Ascending aorta (tissue), 2 donors: ENCODE results near the gene SNU13. TPM values are rescaled to one million over a fixed set of nuclear protein-coding genes. Genes with fewer than 3 reads are reported as not detected.
"Not testable (repeated sequence)": the region's sequence is repeated elsewhere in the genome, so short reads cannot be mapped to it uniquely, and the experiment has no call there.

Experiments
- DNase-seq, 2 donors: peaks; one replicate each; pipeline ENCODE4 v3.0.0-alpha.2; 2019; ENCODE audit warnings: low spot score in 2 of 2
- H3K27ac ChIP-seq, 2 donors: fragments of 200-600 bp; sonication (generic); one replicate each; pipeline ENCODE4 v1.5.1; 2016 to 2017; ENCODE audit warnings: mild to moderate bottlenecking in 1 of 2
- H3K27me3 ChIP-seq: fragments of 200-600 bp; sonication (generic); one replicate; pipeline ENCODE4 v1.5.1; 2017
- H3K36me3 ChIP-seq, 2 donors: fragments of 200-600 bp; sonication (generic); one replicate each; pipeline ENCODE4 v1.5.1; 2016
- H3K4me1 ChIP-seq, 2 donors: fragments of 200-600 bp; sonication (generic); one replicate each; pipeline ENCODE4 v1.5.1; 2016 to 2017; ENCODE audit warnings: mild to moderate bottlenecking in 1 of 2
- H3K4me3 ChIP-seq, 2 donors: fragments of 200-600 bp; sonication (generic); one replicate each; pipeline ENCODE4 v1.5.1; 2016 to 2017; ENCODE audit warnings: mild to moderate bottlenecking in 1 of 2
- H3K9me3 ChIP-seq, 2 donors: fragments of 200-600 bp; sonication (generic); one replicate each; pipeline ENCODE4 v1.5.1; 2016
- intact Hi-C: fragments of 100-400 bp; cut with DNase I; formaldehyde crosslinking; loops from one replicate; pipeline ENCODE4 v1.15.1; 2023
- total RNA-seq: library from RNA; depleted of rRNA; stranded (reverse); fragments of >200 nt; gene quantifications from one replicate; pipeline ENCODE4 v1.1.0, GENCODE V29; 2016
- TF ChIP-seq, protein P1 (sequence below), 3 experiments: fragments of 200-600 bp in 2 of 3; fragments of 450-650 bp in 1 of 3; sonication (generic) in 2 of 3; IDR thresholded peaks; one replicate each; pipeline ENCODE4 v1.5.1; 2016 to 2019; ENCODE audit warnings: antibody characterized with exemption in 3 of 3, mild to moderate bottlenecking in 1 of 3, moderate library complexity in 1 of 3

Gene SNU13
- total RNA-seq, 1 donor from 2014 or later, result 111 TPM

DNA sequence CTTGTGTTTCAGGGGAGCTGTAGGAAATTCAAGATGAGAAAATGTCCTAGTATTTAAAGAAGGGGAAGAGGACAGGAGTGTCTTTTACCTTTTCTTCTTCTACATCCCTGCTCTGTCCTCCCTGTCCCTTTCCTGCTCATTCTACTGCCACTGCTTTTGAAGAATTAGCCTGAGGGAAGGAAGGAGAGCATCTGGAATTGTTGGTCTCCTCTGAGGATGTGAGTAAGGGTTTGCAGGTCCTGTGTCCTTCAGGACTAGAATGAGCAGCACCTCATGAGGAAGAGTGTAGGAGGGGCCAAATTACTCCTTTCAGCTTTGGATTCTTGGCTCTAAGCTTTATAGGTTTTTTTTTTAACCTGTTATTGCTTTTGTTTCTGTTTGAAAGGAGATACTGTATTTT, 24.2 kb downstream of the SNU13 start:
- Histone ChIP-seq H3K4me3 (no peak overlapping the region), H3K4me1 (peaks cover 0 to 4% of the 10 kb centered on the region in 2 donors), H3K9me3 (no peaks in the 10 kb centered on the region), H3K27ac (no peak overlapping the region), H3K36me3 (peaks cover 40 to 52% of the 10 kb centered on the region in 2 donors), H3K27me3 (no peaks in the 10 kb centered on the region)
- no peak for DNase-seq
- TF ChIP-seq, protein P1, sequence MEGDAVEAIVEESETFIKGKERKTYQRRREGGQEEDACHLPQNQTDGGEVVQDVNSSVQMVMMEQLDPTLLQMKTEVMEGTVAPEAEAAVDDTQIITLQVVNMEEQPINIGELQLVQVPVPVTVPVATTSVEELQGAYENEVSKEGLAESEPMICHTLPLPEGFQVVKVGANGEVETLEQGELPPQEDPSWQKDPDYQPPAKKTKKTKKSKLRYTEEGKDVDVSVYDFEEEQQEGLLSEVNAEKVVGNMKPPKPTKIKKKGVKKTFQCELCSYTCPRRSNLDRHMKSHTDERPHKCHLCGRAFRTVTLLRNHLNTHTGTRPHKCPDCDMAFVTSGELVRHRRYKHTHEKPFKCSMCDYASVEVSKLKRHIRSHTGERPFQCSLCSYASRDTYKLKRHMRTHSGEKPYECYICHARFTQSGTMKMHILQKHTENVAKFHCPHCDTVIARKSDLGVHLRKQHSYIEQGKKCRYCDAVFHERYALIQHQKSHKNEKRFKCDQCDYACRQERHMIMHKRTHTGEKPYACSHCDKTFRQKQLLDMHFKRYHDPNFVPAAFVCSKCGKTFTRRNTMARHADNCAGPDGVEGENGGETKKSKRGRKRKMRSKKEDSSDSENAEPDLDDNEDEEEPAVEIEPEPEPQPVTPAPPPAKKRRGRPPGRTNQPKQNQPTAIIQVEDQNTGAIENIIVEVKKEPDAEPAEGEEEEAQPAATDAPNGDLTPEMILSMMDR (IDR thresholded peaks at IDR 0.05), result no peak
- intact Hi-C loops, result no loop called here

DNA sequence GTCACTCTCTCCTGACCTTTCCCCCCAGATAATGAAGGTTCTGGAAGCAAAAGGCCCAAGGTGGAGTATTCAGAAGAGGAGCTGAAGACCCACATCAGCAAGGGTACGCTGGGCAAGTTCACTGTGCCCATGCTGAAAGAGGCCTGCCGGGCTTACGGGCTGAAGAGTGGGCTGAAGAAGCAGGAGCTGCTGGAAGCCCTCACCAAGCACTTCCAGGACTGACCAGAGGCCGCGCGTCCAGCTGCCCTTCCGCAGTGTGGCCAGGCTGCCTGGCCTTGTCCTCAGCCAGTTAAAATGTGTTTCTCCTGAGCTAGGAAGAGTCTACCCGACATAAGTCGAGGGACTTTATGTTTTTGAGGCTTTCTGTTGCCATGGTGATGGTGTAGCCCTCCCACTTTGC, 25.1 kb downstream of the SNU13 start:
- H3K27ac ChIP-seq, H3K4me1 ChIP-seq, H3K9me3 ChIP-seq, H3K27me3 ChIP-seq, DNase-seq, H3K4me3 ChIP-seq, intact Hi-C loops: not testable (repeated sequence)
- peaks cover 49 to 61% of the 10 kb centered on the region in 2 donors for H3K36me3 ChIP-seq

DNA sequence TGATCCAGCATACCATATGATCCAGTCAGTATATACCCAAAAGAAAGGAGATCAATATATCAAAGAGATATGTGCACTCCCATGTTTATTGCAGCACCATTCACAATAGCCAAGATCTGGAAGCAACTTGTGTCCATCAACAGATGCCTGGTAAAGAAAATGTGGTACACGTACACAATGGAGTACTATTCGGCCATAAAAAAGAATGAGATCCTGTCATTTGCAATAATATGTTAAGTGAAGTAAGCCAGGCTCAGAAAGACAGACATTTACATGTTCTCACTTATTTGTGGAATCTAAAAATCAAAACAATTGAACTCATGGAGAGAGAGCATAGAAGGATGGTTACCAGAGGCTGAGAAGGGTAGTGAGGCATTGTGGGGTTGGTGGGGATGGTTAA, 27.0 kb downstream of the SNU13 start:
- no peak for DNase-seq
- Histone ChIP-seq H3K27me3 (no peaks in the 10 kb centered on the region), H3K36me3 (peaks cover 68 to 80% of the 10 kb centered on the region in 2 donors), H3K9me3 (no peaks in the 10 kb centered on the region), H3K4me1 (no peaks in the 10 kb centered on the region), H3K27ac (no peak overlapping the region), H3K4me3 (no peak overlapping the region)
- intact Hi-C loops, result no loop called here
- TF ChIP-seq, protein P1 (IDR thresholded peaks at IDR 0.05), result no peak

DNA sequence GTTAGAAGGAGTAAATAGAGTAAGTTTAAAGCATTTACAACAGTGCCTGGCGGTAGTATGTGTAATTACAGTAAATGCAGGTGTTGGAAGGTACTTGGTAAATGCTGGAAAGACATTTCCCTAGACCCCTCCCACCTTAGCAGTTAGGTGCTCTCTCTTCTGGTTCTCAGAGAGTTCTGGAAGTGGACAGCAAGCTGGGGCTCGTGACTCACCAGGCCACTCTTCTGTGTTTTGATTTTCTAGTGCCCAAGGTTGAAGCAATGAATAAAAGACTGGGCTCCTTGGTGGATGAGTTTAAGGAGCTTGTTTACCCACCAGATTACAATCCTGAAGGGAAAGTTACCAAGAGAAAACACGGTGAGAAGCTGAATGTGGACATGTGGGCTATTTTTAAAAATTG, 27.6 kb downstream of the SNU13 start:
- Histone ChIP-seq H3K27ac (peak overlapping the region in 1 of 2 donors; percentile 16), H3K4me1 (no peaks in the 10 kb centered on the region), H3K4me3 (no peak overlapping the region), H3K36me3 (peaks cover 73 to 86% of the 10 kb centered on the region in 2 donors), H3K27me3 (no peaks in the 10 kb centered on the region), H3K9me3 (no peaks in the 10 kb centered on the region)
- no peak for DNase-seq
- TF ChIP-seq, protein P1 (IDR thresholded peaks at IDR 0.05), result no peak
- intact Hi-C loops, result no loop called here

DNA sequence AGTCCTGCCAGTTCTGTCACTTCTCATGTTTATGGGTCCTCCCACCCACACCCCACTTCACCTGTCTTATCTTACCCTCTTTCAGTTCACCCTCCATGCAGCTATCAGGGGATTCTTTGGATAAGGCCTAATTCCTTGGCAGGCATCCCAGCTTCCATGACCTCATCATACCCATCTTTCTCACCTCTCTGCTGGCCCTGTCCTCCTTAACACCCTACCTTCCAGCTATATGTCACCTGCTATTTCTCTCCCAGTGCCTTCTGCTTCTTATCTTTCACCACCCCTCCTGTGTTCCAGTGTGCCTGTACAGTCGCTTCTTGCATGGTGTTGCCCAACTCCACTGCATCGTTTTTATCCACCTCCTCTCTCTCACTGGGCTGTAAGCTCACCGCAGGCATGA, 28.3 kb downstream of the SNU13 start:
- peaks cover 80 to 93% of the 10 kb centered on the region in 2 donors for H3K36me3 ChIP-seq
- H3K4me1 ChIP-seq, result no peaks in the 10 kb centered on the region
- H3K4me3 ChIP-seq, result no peak overlapping the region
- intact Hi-C loops, result no loop called here
- DNase-seq, result no peak
- H3K9me3 ChIP-seq, result no peaks in the 10 kb centered on the region
- no peak overlapping the region for H3K27ac ChIP-seq
- no peaks in the 10 kb centered on the region for H3K27me3 ChIP-seq
- TF ChIP-seq, protein P1 (IDR thresholded peaks at IDR 0.05), result no peak

DNA sequence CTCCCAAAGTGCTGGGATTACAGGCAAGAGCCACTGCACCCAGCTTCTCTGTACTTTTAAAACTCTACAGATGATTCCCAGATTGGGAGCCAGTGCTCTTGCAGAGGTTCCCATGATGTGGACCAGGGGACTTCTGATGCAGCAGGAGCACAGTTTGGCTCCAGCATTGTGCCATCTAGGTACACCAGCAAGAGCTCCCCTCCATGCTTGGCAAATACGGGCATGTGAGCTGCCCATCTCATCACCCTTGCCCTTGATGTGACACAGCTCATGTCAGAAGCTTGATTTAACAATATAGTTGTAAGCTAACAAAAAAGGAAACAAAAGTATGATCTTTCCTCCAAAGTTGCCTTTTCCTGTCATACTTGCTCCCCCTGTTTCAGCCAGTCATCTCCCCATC, 28.7 kb downstream of the SNU13 start:
- TF ChIP-seq, protein P1 (IDR thresholded peaks at IDR 0.05), result no peak
- Histone ChIP-seq H3K27me3 (no peaks in the 10 kb centered on the region), H3K4me1 (no peaks in the 10 kb centered on the region), H3K9me3 (no peaks in the 10 kb centered on the region), H3K4me3 (no peak overlapping the region), H3K27ac (no peak overlapping the region), H3K36me3 (peaks cover 83 to 98% of the 10 kb centered on the region in 2 donors)
- intact Hi-C loops, result no loop called here
- DNase-seq, result no peak
